IPS DF 19.7 (cell line): ENCODE data around the gene LDHA.

Experiments
- DNase-seq: peaks from one replicate; pipeline ENCODE4 v3.0.0-alpha.2; 2013; ENCODE audit warnings: low read depth, low spot score

LDHA gene

GRCh38 chr11:18394275-18394927 is at the start of gene LDHA:
Gene LDHA (plus strand): TSS chr11:18394563. CDS start chr11:18396843, 2,280 bp downstream.
- peak; percentile 57 for DNase-seq

GRCh38 chr11:18347471-18348125 is 46.8 kb upstream of the LDHA start:
- no peak for DNase-seq

GRCh38 chr11:18352581-18352980 is 41.8 kb upstream of the LDHA start:
- no peak for DNase-seq

- DNase-seq = no peak
These were observed 35.7 kb upstream of the LDHA start for GRCh38 chr11:18358646-18359045.

GRCh38 chr11:18361154-18361553 is 33.2 kb upstream of the LDHA start:
- DNase-seq = no peak

GRCh38 chr11:18364495-18365073 is 29.8 kb upstream of the LDHA start:
- no peak for DNase-seq

- no peak for DNase-seq
These were observed 28.6 kb upstream of the LDHA start for GRCh38 chr11:18365741-18366140.

- DNase-seq = no peak
These were observed 28.1 kb upstream of the LDHA start for GRCh38 chr11:18366286-18366685.

- no peak for DNase-seq
These were observed 26.9 kb upstream of the LDHA start for GRCh38 chr11:18367431-18367830.

- no peak for DNase-seq
These were observed 26.1 kb upstream of the LDHA start for GRCh38 chr11:18368221-18368620.

- DNase-seq = no peak
These were observed 25.0 kb upstream of the LDHA start for GRCh38 chr11:18369398-18369797.

- DNase-seq = no peak
These were observed 23.1 kb upstream of the LDHA start for GRCh38 chr11:18371279-18371678.

- no peak for DNase-seq
These were observed 22.2 kb upstream of the LDHA start for GRCh38 chr11:18372201-18372600.

- no peak for DNase-seq
These were observed 19.4 kb upstream of the LDHA start for GRCh38 chr11:18374956-18375355.

GRCh38 chr11:18375941-18376340 is 18.4 kb upstream of the LDHA start:
- DNase-seq = no peak

- DNase-seq = no peak
These were observed 15.2 kb upstream of the LDHA start for GRCh38 chr11:18379201-18379600.

- DNase-seq = no peak
These were observed 10.8 kb upstream of the LDHA start for GRCh38 chr11:18383388-18384156.

GRCh38 chr11:18384157-18384641 is 10.2 kb upstream of the LDHA start:
- DNase-seq = no peak

- no peak for DNase-seq
These were observed 4.3 kb upstream of the LDHA start for GRCh38 chr11:18390088-18390487.

GRCh38 chr11:18392434-18393321 is 1.7 kb upstream of the LDHA start:
- no peak for DNase-seq

- DNase-seq = no peak
These were observed 635 bp upstream of the LDHA start for GRCh38 chr11:18393581-18394274.
